Effector memory CD8-positive, alpha-beta T cell (primary cell): ENCODE data around the gene UBE3A.
A peak's percentile ranks its signal among the peaks of the same experiment; 100 is the strongest.

ENCODE experiments used
- ATAC-seq: fragments of 150-1000 bp; cut with Tn5 transposase; replicated peaks from 2 replicates; pipeline ENCODE4 v1.10.0; 2021; ENCODE audit warnings: mild to moderate bottlenecking, moderate library complexity
- DNase-seq, 3 experiments: peaks; one replicate each; pipeline ENCODE4 v3.0.0; 2021
- H3K27ac Mint-ChIP-seq, 2 donors: one replicate each; pipeline ENCODE4 v1.8.0; 2022; ENCODE audit warnings: mild to moderate bottlenecking in 2 of 2, mixed read lengths in 2 of 2, moderate library complexity in 2 of 2
- H3K27me3 Mint-ChIP-seq, 2 donors: one replicate each; pipeline ENCODE4 v1.8.0; 2022; ENCODE audit warnings: mixed read lengths in 2 of 2
- H3K36me3 Mint-ChIP-seq: one replicate; pipeline ENCODE4 v1.8.0; 2022; ENCODE audit warnings: mild to moderate bottlenecking, moderate library complexity, mixed read lengths; ENCODE audit not compliant: insufficient read depth
- H3K4me1 Mint-ChIP-seq, 2 donors: one replicate each; pipeline ENCODE4 v1.8.0; 2022; ENCODE audit warnings: low read depth in 2 of 2, mixed read lengths in 2 of 2
- H3K4me3 Mint-ChIP-seq, 2 donors: one replicate each; pipeline ENCODE4 v1.8.0; 2022; ENCODE audit warnings: mild to moderate bottlenecking in 2 of 2, mixed read lengths in 2 of 2, moderate library complexity in 2 of 2
- H3K9me3 Mint-ChIP-seq, 2 donors: one replicate each; pipeline ENCODE4 v1.8.0; 2022; ENCODE audit warnings: mixed read lengths in 2 of 2

Gene UBE3A

GRCh38 chr15:25378501-25378901 lies 60.3 kb downstream of the UBE3A start:
- Mint-ChIP-seq H3K4me1 (peaks cover 8 to 40% of the 10 kb centered on the region in 2 donors), H3K9me3 (no peaks in the 10 kb centered on the region), H3K4me3 (no peak overlapping the region), H3K36me3 (peaks cover 33% of the 10 kb centered on the region), H3K27ac (peak overlapping the region in 1 of 2 donors; percentile 32), H3K27me3 (no peaks in the 10 kb centered on the region)
- DNase-seq (no peak), ATAC-seq (no peak)

GRCh38 chr15:25375557-25375956 lies 63.3 kb downstream of the UBE3A start:
- no peak for DNase-seq

GRCh38 chr15:25374143-25374542 lies 64.7 kb downstream of the UBE3A start:
- Mint-ChIP-seq H3K36me3 (peaks cover 51% of the 10 kb centered on the region), H3K9me3 (no peaks in the 10 kb centered on the region), H3K4me1 (peaks cover 5 to 27% of the 10 kb centered on the region in 2 donors), H3K4me3 (no peak overlapping the region), H3K27me3 (no peaks in the 10 kb centered on the region), H3K27ac (no peak overlapping the region)
- ATAC-seq (no peak), DNase-seq (no peak)

More at GRCh38 chr15:25375557-25375956, 63.3 kb downstream of the UBE3A start:
- peaks cover 50% of the 10 kb centered on the region for H3K36me3 Mint-ChIP-seq
- no peaks in the 10 kb centered on the region for H3K9me3 Mint-ChIP-seq
- no peak for ATAC-seq
- H3K27me3 Mint-ChIP-seq: no peaks in the 10 kb centered on the region
- H3K27ac Mint-ChIP-seq: peak overlapping the region in 1 of 2 donors; percentile 30
- H3K4me1 Mint-ChIP-seq: peaks cover 5 to 36% of the 10 kb centered on the region in 2 donors
- H3K4me3 Mint-ChIP-seq: no peak overlapping the region

- ATAC-seq: no peak
- Mint-ChIP-seq H3K9me3 (no peaks in the 10 kb centered on the region), H3K27ac (peak overlapping the region in 1 of 2 donors; percentile 5), H3K4me1 (peaks cover 9 to 20% of the 10 kb centered on the region in 2 donors), H3K27me3 (no peaks in the 10 kb centered on the region), H3K4me3 (no peak overlapping the region), H3K36me3 (peaks cover 54% of the 10 kb centered on the region)
- no peak for DNase-seq
Observed at GRCh38 chr15:25372298-25372697, 66.5 kb downstream of the UBE3A start.

GRCh38 chr15:25368850-25369249 lies 70.0 kb downstream of the UBE3A start:
- H3K27me3 Mint-ChIP-seq: no peaks in the 10 kb centered on the region
- no peak overlapping the region for H3K4me3 Mint-ChIP-seq
- DNase-seq: no peak
- peaks cover 39% of the 10 kb centered on the region for H3K36me3 Mint-ChIP-seq
- peaks cover 14 to 24% of the 10 kb centered on the region in 2 donors for H3K4me1 Mint-ChIP-seq
- peak overlapping the region in 1 of 2 donors; percentile 56 for H3K27ac Mint-ChIP-seq
- no peak for ATAC-seq
- no peaks in the 10 kb centered on the region for H3K9me3 Mint-ChIP-seq

GRCh38 chr15:25366058-25366457 lies 72.8 kb downstream of the UBE3A start:
- H3K27ac Mint-ChIP-seq: peak overlapping the region in 1 of 2 donors; percentile 63
- ATAC-seq (peak; percentile 31), DNase-seq (no peak)
- no peaks in the 10 kb centered on the region for H3K9me3 Mint-ChIP-seq
- peaks cover 12% of the 10 kb centered on the region for H3K36me3 Mint-ChIP-seq
- no peak overlapping the region for H3K4me3 Mint-ChIP-seq
- H3K27me3 Mint-ChIP-seq: no peaks in the 10 kb centered on the region
- peaks cover 14 to 16% of the 10 kb centered on the region in 2 donors for H3K4me1 Mint-ChIP-seq

GRCh38 chr15:25362545-25362944 lies 76.3 kb downstream of the UBE3A start:
- H3K4me3 Mint-ChIP-seq: no peak overlapping the region

GRCh38 chr15:25347707-25348106 lies 91.1 kb downstream of the UBE3A start:
- H3K4me1 Mint-ChIP-seq: peaks cover 0 to 15% of the 10 kb centered on the region in 2 donors
- no peak for ATAC-seq
- H3K4me3 Mint-ChIP-seq: no peak overlapping the region
- H3K9me3 Mint-ChIP-seq: no peaks in the 10 kb centered on the region
- H3K36me3 Mint-ChIP-seq: peaks cover 7% of the 10 kb centered on the region
- H3K27ac Mint-ChIP-seq: no peak overlapping the region
- H3K27me3 Mint-ChIP-seq: no peaks in the 10 kb centered on the region
- DNase-seq: no peak

More at GRCh38 chr15:25362545-25362944, 76.3 kb downstream of the UBE3A start:
- no peak for DNase-seq
- Mint-ChIP-seq H3K9me3 (no peaks in the 10 kb centered on the region), H3K4me1 (peaks cover 7 to 14% of the 10 kb centered on the region in 2 donors), H3K27me3 (no peaks in the 10 kb centered on the region), H3K27ac (peak overlapping the region in 1 of 2 donors; percentile 28), H3K36me3 (peaks cover 32% of the 10 kb centered on the region)
- no peak for ATAC-seq

- peaks cover 0 to 18% of the 10 kb centered on the region in 2 donors for H3K4me1 Mint-ChIP-seq
- H3K27ac Mint-ChIP-seq: peak overlapping the region; percentile 1 to 51
- no peaks in the 10 kb centered on the region for H3K27me3 Mint-ChIP-seq
- DNase-seq: no peak
- ATAC-seq: no peak
- H3K36me3 Mint-ChIP-seq: peaks cover 13% of the 10 kb centered on the region
- H3K4me3 Mint-ChIP-seq: no peak overlapping the region
- no peaks in the 10 kb centered on the region for H3K9me3 Mint-ChIP-seq
Observed at GRCh38 chr15:25346371-25346770, 92.5 kb downstream of the UBE3A start.

GRCh38 chr15:25345943-25346342 lies 92.9 kb downstream of the UBE3A start:
- ATAC-seq (no peak), DNase-seq (no peak)
- H3K36me3 Mint-ChIP-seq: peaks cover 10% of the 10 kb centered on the region
- H3K4me3 Mint-ChIP-seq: no peak overlapping the region
- peak overlapping the region; percentile 1 to 51 for H3K27ac Mint-ChIP-seq
- H3K27me3 Mint-ChIP-seq: no peaks in the 10 kb centered on the region
- peaks cover 0 to 18% of the 10 kb centered on the region in 2 donors for H3K4me1 Mint-ChIP-seq
- no peaks in the 10 kb centered on the region for H3K9me3 Mint-ChIP-seq

- DNase-seq (no peak), ATAC-seq (no peak)
- H3K9me3 Mint-ChIP-seq: no peaks in the 10 kb centered on the region
- peaks cover 28% of the 10 kb centered on the region for H3K36me3 Mint-ChIP-seq
- no peak overlapping the region for H3K27ac Mint-ChIP-seq
- H3K27me3 Mint-ChIP-seq: no peaks in the 10 kb centered on the region
- peaks cover 0 to 18% of the 10 kb centered on the region in 2 donors for H3K4me1 Mint-ChIP-seq
- H3K4me3 Mint-ChIP-seq: no peak overlapping the region
Observed at GRCh38 chr15:25342629-25343028, 96.2 kb downstream of the UBE3A start.

GRCh38 chr15:25339431-25339830 lies 99.4 kb downstream of the UBE3A start:
- H3K27me3 Mint-ChIP-seq: no peaks in the 10 kb centered on the region
- peaks cover 31% of the 10 kb centered on the region for H3K36me3 Mint-ChIP-seq
- H3K4me3 Mint-ChIP-seq: no peak overlapping the region
- no peak overlapping the region for H3K27ac Mint-ChIP-seq
- no peaks in the 10 kb centered on the region for H3K9me3 Mint-ChIP-seq
- no peak for ATAC-seq
- no peak for DNase-seq
- peaks cover 0 to 7% of the 10 kb centered on the region in 2 donors for H3K4me1 Mint-ChIP-seq

- H3K4me1 Mint-ChIP-seq: no peaks in the 10 kb centered on the region
- DNase-seq: no peak
- no peak overlapping the region for H3K27ac Mint-ChIP-seq
- peaks cover 22% of the 10 kb centered on the region for H3K36me3 Mint-ChIP-seq
- H3K27me3 Mint-ChIP-seq: no peaks in the 10 kb centered on the region
- H3K4me3 Mint-ChIP-seq: no peak overlapping the region
- H3K9me3 Mint-ChIP-seq: no peaks in the 10 kb centered on the region
- no peak for ATAC-seq
Observed at GRCh38 chr15:25335279-25335678, 103.5 kb downstream of the UBE3A start.

GRCh38 chr15:25333049-25333448 lies 105.8 kb downstream of the UBE3A start:
- DNase-seq (no peak), ATAC-seq (no peak)
- no peaks in the 10 kb centered on the region for H3K27me3 Mint-ChIP-seq
- H3K36me3 Mint-ChIP-seq: peaks cover 4% of the 10 kb centered on the region
- H3K4me1 Mint-ChIP-seq: no peaks in the 10 kb centered on the region
- H3K27ac Mint-ChIP-seq: no peak overlapping the region
- H3K4me3 Mint-ChIP-seq: no peak overlapping the region
- no peaks in the 10 kb centered on the region for H3K9me3 Mint-ChIP-seq

GRCh38 chr15:25332306-25332705 lies 106.5 kb downstream of the UBE3A start:
- no peaks in the 10 kb centered on the region for H3K4me1 Mint-ChIP-seq
- ATAC-seq (no peak), DNase-seq (no peak)
- H3K27me3 Mint-ChIP-seq: no peaks in the 10 kb centered on the region
- H3K27ac Mint-ChIP-seq: no peak overlapping the region
- peaks cover under 1% of the 10 kb centered on the region for H3K36me3 Mint-ChIP-seq
- no peak overlapping the region for H3K4me3 Mint-ChIP-seq
- H3K9me3 Mint-ChIP-seq: no peaks in the 10 kb centered on the region
